HUES6 (cell line): ENCODE results near the gene HEYL.

ENCODE experiments used
- H3K27ac ChIP-seq: 2 replicates; pipeline ENCODE4 v1.7.0; 2013; ENCODE audit warnings: low read depth, mild to moderate bottlenecking, low read length, inconsistent platforms
- H3K27me3 ChIP-seq: 2 replicates; pipeline ENCODE4 v1.6.1; 2013; ENCODE audit warnings: low read length; ENCODE audit not compliant: control insufficient read depth, insufficient read depth
- H3K36me3 ChIP-seq: 2 replicates; pipeline ENCODE4 v1.6.1; 2013; ENCODE audit warnings: low read length; ENCODE audit not compliant: control insufficient read depth, insufficient read depth
- H3K4me1 ChIP-seq: 2 replicates; pipeline ENCODE4 v1.6.1; 2013; ENCODE audit warnings: low read length; ENCODE audit not compliant: control insufficient read depth, insufficient read depth
- H3K4me3 ChIP-seq: 2 replicates; pipeline ENCODE4 v1.5.1; 2013; ENCODE audit warnings: low read depth, low read length
- H3K9ac ChIP-seq: one replicate; pipeline ENCODE4 v1.6.1; 2013; ENCODE audit warnings: mild to moderate bottlenecking, low read length
- H3K9me3 ChIP-seq: 2 replicates; pipeline ENCODE4 v1.6.1; 2013; ENCODE audit warnings: low read depth, low read length; ENCODE audit not compliant: control insufficient read depth, insufficient read depth

The HEYL gene

DNA sequence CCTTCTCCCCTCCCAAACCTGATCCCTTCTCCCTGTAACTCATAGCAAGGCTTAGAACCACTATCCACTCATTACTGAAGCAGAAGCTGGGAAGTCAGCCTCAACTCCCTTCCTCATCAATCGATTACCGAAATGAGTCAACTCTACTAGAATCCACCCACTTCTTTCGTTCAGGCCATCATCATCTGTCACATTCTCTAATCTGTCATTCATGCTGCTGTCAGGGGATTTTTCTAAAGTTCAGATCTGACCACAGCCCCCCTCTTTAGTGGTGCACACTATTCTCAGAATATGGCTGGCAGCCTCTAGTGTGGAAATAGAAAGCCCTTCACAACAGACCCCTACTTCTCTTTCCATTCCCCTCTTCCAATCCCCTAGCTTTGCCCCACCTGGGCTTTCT is 27.3 kb upstream of the HEYL start:
- Histone ChIP-seq H3K9ac (no peak overlapping the region), H3K27me3 (peaks cover 95% of the 10 kb centered on the region), H3K4me3 (no peak overlapping the region), H3K27ac (no peak overlapping the region), H3K9me3 (no peaks in the 10 kb centered on the region), H3K36me3 (no peaks in the 10 kb centered on the region), H3K4me1 (peaks cover 4% of the 10 kb centered on the region; the same call in 1 of the 2 replicates)

DNA sequence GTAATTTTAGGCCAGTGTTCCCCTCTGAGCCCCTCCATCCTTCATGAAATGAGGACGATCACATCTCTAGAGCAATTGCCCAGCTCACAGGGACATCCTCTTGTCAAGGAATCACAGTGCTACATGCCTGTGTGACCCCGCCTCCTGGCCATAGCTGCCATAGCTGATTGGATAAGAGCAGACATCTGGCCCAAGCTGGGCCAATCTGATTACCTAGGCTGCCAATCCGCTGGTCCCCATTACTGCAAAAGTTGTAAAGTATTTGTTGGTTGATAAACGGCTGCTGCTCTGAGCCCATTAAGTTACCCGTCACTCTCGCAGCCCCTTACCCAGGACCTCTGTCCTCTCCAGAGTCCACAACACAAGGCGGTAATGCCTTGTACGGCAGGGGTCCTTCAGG is 24.1 kb upstream of the HEYL start:
- H3K4me3 ChIP-seq: no peak overlapping the region
- no peaks in the 10 kb centered on the region for H3K9me3 ChIP-seq
- peaks cover 95% of the 10 kb centered on the region for H3K27me3 ChIP-seq
- H3K36me3 ChIP-seq: no peaks in the 10 kb centered on the region
- no peaks in the 10 kb centered on the region for H3K4me1 ChIP-seq
- no peak overlapping the region for H3K27ac ChIP-seq
- H3K9ac ChIP-seq: no peak overlapping the region

GRCh38 chr1:39662861-39663260 is 23.4 kb upstream of the HEYL start:
- Histone ChIP-seq H3K27ac (no peak overlapping the region), H3K36me3 (no peaks in the 10 kb centered on the region), H3K27me3 (peaks cover 93% of the 10 kb centered on the region), H3K9ac (no peak overlapping the region), H3K4me1 (no peaks in the 10 kb centered on the region), H3K4me3 (no peak overlapping the region), H3K9me3 (no peaks in the 10 kb centered on the region)

DNA sequence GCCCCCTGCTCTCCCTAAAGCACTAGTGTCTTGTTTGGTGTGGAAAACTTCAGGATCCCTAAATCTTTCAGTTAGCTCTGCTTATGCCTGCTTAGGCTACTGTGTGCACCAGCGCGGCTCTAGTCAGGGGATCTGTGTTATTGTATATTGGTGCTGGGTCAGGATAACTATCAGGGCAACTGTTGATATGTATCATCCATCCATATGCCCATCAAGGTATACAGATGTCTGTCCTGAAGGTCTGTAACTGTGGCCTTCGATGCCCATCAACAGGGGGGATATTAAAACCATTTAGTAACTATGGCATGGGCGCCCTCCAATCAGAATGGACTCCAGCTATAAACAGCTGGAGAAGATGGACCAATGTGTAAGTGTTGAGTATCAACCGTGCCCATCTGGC is 20.1 kb upstream of the HEYL start:
- peaks cover 91% of the 10 kb centered on the region for H3K27me3 ChIP-seq
- no peak overlapping the region for H3K9ac ChIP-seq
- no peak overlapping the region for H3K4me3 ChIP-seq
- H3K27ac ChIP-seq: no peak overlapping the region
- no peaks in the 10 kb centered on the region for H3K36me3 ChIP-seq
- no peaks in the 10 kb centered on the region for H3K4me1 ChIP-seq
- H3K9me3 ChIP-seq: no peaks in the 10 kb centered on the region

DNA sequence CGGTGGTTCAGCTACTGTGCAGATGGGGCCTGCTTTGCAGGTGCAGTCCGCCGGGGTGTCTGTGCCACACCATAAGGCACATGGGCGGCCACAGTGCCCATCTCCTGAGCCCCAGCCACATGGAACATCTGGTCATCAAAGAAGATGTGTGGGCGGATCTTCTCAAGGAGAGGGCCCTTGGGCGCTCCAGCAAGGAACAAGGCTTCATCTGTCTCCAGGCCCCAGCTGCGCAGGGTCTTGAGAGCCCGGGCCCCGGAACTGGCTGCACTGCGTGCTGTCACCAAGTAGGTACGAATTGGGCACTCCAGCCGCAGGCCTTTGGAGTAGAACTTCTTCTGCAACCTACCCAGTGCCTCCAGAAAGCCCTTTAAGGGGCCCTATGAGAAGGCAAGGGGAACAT is 19.7 kb upstream of the HEYL start:
- no peak overlapping the region for H3K9ac ChIP-seq
- H3K27me3 ChIP-seq: peaks cover 94% of the 10 kb centered on the region
- no peak overlapping the region for H3K27ac ChIP-seq
- H3K4me1 ChIP-seq: no peaks in the 10 kb centered on the region
- no peaks in the 10 kb centered on the region for H3K9me3 ChIP-seq
- no peak overlapping the region for H3K4me3 ChIP-seq
- H3K36me3 ChIP-seq: no peaks in the 10 kb centered on the region

DNA sequence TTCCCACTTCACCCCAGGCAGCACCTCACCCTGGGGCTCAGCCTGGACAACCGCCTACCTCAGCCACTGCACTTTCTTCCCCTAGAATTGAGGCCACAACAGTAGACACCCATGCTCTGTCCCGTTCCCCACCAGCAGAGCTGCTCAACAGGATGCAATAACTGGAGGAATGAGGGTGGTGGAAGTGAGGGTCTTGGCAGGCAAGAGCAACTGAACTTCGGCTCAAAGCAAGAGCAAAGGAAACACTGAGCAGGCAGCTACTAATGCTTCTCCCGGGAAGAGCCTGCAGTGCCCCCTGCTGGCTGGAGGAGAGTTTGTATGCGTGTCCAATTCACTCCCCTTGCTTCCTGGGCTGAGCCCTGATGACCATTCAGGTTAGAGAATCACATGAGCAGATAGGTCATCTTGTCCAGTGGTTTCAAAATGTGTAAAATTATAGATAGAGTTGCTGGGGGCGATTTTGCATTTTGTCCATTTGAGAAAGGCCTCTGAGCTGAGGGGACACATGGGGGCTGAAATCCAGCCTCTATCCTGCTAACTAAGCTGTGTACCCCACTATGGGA is 18.6 kb upstream of the HEYL start:
- H3K4me3 ChIP-seq: no peak overlapping the region
- peaks cover 91% of the 10 kb centered on the region for H3K27me3 ChIP-seq
- no peak overlapping the region for H3K27ac ChIP-seq
- no peak overlapping the region for H3K9ac ChIP-seq
- H3K9me3 ChIP-seq: no peaks in the 10 kb centered on the region
- no peaks in the 10 kb centered on the region for H3K36me3 ChIP-seq
- H3K4me1 ChIP-seq: no peaks in the 10 kb centered on the region

- H3K4me3 ChIP-seq: no peak overlapping the region
- peaks cover 85% of the 10 kb centered on the region for H3K27me3 ChIP-seq
- H3K9ac ChIP-seq: no peak overlapping the region
- H3K27ac ChIP-seq: no peak overlapping the region
- no peaks in the 10 kb centered on the region for H3K4me1 ChIP-seq
- no peaks in the 10 kb centered on the region for H3K36me3 ChIP-seq
- H3K9me3 ChIP-seq: no peaks in the 10 kb centered on the region
Measured at GRCh38 chr1:39657402-39657801, 18.0 kb upstream of the HEYL start.

DNA sequence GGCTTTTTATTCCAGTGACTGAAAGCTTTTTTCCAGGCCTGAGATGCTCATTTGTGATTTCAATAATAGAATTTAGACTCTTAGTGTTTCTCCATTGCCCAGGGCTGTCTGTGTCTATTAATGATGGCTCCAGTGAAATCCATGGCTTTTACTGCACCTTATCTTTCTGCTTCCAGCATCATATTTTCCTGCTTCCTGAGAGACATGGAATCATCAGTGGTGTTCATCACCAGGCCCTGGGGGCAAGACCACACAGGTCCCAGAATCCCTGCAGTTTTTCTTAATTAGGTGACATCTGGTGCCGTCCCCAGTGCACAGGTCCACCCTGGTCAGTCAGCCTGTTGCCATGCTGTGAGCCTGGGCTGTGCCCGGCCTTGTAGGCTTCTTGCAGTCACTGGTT is 16.9 kb upstream of the HEYL start:
- H3K9ac ChIP-seq: no peak overlapping the region
- peaks cover 80% of the 10 kb centered on the region for H3K27me3 ChIP-seq
- H3K27ac ChIP-seq: no peak overlapping the region
- no peaks in the 10 kb centered on the region for H3K36me3 ChIP-seq
- no peaks in the 10 kb centered on the region for H3K4me1 ChIP-seq
- no peak overlapping the region for H3K4me3 ChIP-seq
- no peaks in the 10 kb centered on the region for H3K9me3 ChIP-seq

DNA sequence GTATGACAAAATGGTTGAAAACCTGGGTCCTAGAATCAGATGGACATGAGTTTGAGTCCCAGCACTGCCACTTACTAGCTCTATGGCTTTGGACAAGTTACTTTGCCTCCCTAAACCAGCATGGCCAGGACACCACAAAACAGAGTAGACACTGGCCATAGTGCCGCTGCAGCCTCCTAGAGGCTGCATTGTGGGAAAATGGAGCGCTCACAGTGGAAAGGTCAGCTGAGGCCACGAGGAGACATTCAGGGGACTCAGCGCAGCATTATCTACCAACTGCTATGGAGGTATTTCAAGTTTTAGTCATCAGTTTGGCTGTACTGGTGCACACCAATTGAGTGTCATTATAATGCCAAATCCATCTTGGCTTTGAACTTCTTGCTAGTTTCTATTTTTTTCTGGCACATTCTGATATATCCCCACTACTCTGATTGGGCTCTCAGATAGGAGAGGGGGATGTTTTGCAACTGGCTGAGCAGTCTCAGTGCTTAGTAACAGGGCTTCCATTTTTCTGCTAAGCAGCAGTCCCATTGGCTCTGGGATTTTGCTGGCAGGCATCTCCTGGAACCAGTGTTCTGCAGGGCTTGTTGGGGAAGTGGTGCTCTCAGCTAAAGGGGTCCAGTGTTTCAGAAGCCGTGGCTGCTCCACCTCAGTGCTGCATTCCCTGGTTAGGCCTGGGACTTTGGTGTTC is 16.3 kb upstream of the HEYL start:
- no peaks in the 10 kb centered on the region for H3K4me1 ChIP-seq
- no peaks in the 10 kb centered on the region for H3K9me3 ChIP-seq
- H3K9ac ChIP-seq: no peak overlapping the region
- H3K4me3 ChIP-seq: no peak overlapping the region
- no peak overlapping the region for H3K27ac ChIP-seq
- no peaks in the 10 kb centered on the region for H3K36me3 ChIP-seq
- peaks cover 80% of the 10 kb centered on the region for H3K27me3 ChIP-seq

DNA sequence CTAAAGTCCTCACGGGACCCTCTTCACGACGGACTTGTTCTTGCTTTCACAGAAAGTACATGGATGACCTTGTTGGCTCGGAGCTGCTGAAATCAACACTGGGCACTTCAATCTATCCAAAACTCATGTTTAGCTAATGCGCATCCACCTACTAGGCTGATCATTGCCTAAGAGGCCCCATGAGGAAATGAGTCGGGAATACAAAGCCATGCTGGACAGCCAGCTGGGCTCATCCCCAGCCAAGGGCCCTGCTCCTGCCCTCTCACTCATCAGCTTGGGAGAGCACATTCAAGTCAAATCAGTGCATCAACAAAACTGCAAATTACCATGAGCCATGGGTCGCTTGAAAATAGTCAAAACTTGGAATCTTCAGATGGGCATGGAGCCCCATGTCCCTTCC is 14.8 kb upstream of the HEYL start:
- no peaks in the 10 kb centered on the region for H3K4me1 ChIP-seq
- H3K27me3 ChIP-seq: peaks cover 77% of the 10 kb centered on the region
- H3K9me3 ChIP-seq: no peaks in the 10 kb centered on the region
- no peak overlapping the region for H3K27ac ChIP-seq
- no peaks in the 10 kb centered on the region for H3K36me3 ChIP-seq
- H3K9ac ChIP-seq: no peak overlapping the region
- no peak overlapping the region for H3K4me3 ChIP-seq

DNA sequence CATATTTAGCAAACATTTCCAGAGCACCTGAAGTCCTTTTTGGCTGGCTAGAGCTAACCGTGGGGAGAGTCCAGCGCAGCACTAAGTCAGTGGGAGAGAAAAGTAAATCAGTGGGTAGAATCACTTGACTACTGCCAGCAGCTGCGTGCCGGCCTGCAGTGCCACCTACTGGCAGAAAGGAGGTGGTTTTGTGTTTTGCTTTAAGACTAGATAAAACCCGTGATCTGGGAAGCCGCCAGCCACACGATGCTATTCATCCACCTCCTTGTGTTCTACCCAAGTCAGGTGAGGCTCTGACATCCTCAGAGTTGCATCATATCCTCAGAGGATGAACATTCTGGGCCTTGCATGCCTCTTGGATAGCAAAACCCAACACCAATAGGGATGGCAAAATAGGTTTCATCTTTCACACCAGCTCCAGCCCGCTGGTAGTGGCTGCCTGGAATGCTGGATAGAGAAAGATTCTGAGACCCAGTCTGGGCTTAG is 14.1 kb upstream of the HEYL start:
- Histone ChIP-seq H3K9ac (no peak overlapping the region), H3K4me1 (no peaks in the 10 kb centered on the region), H3K4me3 (no peak overlapping the region), H3K27ac (no peak overlapping the region), H3K27me3 (peaks cover 70% of the 10 kb centered on the region), H3K9me3 (no peaks in the 10 kb centered on the region), H3K36me3 (no peaks in the 10 kb centered on the region)
